GM11168 (cell line): Measurements from ENCODE around the gene TLL2.

Source experiments
- in situ Hi-C: fragments of 300-500 bp; cut with MboI; formaldehyde crosslinking; loops from one replicate; pipeline ENCODE4 v1.12.0; 2022; ENCODE audit warnings: low sequenced_read_pairs; ENCODE audit not compliant: unreplicated experiment

TLL2 gene

GRCh38 chr10:96470116-96470743, 43.5 kb downstream of the TLL2 start:
- in situ Hi-C loops, result no loop called here

DNA sequence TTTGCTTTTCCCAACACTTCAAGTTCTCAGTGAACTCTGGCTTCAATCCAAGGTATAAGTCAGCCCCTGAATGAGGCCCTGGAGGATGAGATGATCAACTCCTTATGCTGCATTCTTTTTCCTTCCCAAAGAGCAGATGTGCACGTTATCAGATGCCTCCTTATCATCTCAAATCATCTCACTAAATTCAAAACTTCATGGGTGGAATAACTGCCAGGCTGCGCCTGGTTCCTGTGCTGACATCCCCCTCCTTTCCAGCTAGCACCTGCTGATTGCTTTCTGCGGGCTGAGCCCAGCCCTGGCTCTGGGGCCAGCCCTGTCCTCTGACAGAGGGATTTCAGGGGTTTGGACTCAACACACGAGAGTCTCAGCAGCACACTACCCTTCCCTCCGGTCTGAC, 44.9 kb downstream of the TLL2 start:
- in situ Hi-C loops, result no loop called here

DNA sequence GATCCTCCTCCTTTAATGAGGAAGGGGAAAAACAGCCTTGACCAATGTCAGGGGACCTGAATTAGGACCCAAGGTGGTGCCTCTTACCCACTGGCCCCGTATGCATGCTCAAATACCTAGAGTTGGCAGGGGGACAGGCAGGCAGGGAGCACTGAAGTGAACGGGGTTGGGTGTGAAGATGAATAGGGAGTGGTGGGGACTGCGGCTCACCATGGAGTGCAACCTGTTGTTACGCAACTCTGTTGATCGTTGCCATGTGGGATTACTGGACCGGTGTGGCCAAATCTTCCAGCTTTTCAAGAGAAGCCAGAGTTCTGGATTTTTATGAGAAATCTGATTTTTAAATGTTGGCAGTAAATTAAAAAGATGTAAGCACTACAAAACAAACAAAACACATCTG, 48.1 kb downstream of the TLL2 start:
- in situ Hi-C loops, result no loop called here

GRCh38 chr10:96463562-96463961, 50.2 kb downstream of the TLL2 start:
- in situ Hi-C loops, result no loop called here

DNA sequence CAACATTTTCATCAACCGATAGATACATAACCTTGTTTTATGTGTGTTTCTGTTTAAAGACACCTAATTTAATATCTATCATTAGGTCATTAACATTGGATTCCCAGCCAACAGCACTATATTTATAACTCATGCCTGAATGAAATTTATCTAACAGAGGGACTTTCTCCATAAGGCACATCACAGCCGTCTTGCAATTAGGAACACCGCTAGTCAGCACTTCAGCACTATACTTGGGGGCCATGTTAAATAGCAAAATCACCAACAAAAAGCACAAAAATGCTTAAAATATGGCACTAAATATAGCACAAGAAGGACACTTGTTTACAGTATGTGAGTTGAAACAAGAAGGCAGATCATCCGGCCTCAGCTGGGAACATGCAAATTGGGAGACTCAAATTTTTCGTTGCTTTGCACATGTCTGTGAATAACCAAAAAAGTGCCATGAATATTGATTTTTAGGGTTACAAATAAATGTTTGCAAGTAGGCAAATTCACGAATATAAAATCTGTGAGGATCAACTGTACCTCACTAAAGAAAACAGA, 51.0 kb downstream of the TLL2 start:
- in situ Hi-C loops, result no loop called here

DNA sequence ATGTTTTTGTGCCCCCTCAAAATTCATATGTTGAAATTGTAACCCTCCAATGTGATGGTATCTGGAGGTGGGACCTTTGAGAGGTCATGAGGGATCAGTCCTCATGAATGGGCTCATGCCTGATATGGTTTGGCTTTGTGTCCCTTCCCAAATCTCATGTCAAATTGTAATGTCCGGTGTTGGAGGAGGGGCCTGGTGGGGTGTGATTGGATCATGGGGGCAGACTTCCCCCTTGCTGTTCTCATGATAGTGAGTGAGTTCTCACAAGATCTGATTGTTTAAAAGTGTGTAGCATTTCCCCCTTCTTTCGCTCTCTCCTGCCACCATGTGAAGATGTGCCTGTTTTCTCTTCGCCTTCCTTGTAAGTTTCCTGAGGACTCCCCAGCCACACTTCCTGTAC, 53.4 kb downstream of the TLL2 start:
- in situ Hi-C loops, result no loop called here

GRCh38 chr10:96457341-96457740, 56.4 kb downstream of the TLL2 start:
- in situ Hi-C loops, result no loop called here

DNA sequence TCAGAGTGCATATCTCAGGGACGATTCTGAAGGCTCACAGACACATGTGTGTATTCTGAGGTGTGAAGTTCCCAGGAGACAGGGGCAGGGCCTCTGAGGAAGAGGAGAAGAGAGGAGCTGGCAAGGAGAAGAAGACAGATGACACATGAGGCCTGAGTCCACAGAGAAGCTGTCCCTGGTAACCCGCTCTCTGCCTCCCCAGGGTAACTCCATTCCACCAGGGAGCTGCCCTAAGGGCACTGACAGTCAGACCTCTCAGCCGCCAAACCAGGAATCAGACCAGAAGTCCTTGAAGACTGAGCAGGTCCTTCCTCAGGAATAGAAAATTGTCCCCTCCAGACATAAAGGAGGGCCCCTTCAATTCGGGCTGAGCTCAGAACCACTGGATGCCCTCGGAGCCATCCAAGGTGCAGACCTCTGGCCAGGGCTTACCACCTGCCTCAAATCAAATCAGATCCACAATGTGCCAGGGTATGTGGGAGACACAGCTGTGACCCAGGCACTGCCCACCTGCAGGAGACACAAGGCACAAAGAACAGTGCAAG, 57.4 kb downstream of the TLL2 start:
- in situ Hi-C loops, result no loop called here

- in situ Hi-C loops, result no loop called here
Measured at GRCh38 chr10:96453856-96454583, 59.7 kb downstream of the TLL2 start.

- in situ Hi-C loops, result no loop called here
Measured at GRCh38 chr10:96452494-96453153, 61.1 kb downstream of the TLL2 start.

DNA sequence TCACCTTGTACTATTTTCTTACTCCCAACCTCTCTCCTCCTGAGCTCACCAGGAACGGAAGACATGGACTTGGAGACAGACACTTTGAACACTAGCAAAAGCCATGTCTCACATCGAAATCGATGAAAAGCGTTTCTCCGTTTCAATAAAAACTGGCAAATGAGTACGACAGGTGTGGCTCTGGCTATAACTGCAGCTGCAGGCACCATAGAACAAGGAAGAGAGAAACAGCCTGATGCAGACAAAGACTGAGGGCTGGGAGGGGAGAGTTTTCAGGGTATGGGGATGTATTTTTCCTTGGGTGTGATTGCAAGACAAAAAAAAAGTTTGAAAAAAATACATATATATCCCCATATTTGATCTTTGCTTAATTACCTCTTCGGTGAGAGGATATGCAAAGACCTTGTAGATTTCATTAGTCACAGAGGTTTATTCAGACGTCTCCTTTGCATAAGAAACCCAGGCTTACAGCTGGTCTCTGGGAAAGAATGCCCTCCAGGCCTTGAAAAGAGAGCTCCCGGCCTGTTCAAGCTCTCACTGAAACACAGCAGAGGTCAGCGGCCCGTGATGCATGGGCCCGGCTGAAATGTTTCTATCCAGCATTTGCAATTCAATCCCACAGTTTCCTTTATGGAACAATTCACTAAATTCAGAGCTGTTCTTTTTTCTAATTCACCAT, 63.1 kb downstream of the TLL2 start:
- in situ Hi-C loops, result no loop called here

- in situ Hi-C loops, result no loop called here
Measured at GRCh38 chr10:96448558-96448957, 65.2 kb downstream of the TLL2 start.

- in situ Hi-C loops, result no loop called here
Measured at GRCh38 chr10:96448021-96448457, 65.7 kb downstream of the TLL2 start.

- in situ Hi-C loops, result no loop called here
Measured at GRCh38 chr10:96446966-96447596, 66.6 kb downstream of the TLL2 start.

- in situ Hi-C loops, result no loop called here
Measured at GRCh38 chr10:96441987-96442643, 71.6 kb downstream of the TLL2 start.

- in situ Hi-C loops, result no loop called here
Measured at GRCh38 chr10:96441322-96441885, 72.3 kb downstream of the TLL2 start.

DNA sequence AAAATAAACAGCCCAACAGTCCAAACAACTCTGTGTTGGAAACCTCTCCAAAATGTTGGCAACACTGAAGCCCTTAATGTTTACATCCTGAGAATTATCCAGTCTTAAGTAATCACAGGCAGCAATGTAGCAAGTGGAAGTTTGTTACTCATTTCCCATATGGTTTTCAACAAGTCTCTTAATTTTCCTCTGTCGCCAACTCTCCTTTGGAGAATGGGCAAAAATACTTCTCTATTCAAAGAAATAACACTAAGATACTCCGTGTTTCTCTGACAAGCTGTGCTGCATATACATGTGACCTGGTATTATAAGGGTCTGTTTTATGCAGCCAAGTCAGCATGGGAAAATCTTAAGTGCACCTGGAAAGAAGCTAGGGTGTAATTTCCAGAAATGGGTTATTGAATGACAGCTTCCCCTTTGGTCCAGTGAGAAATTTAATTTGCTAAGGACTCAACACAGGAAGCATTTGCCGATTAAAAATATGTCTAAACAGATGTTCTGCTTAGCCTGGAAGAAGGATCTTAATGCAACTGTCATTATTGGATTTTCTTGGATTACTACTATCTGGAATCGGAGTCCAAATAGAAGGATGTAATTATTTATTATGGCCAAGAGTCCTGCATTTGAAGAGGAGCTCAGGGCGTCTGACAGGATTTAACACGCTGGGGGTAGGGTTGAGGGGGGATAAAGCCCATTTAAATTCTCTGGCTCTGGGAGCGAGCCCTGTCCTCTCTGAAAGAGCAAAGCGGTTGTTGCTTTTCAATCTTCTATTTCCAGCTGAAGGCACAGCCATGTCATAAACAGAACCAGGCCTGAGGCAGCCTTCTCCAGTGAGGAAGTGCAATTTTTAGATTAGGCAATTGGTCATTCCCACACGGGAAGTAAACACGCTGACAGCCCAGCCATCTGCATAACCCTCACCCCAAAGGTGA, 73.1 kb downstream of the TLL2 start:
- in situ Hi-C loops, result no loop called here

GRCh38 chr10:96439725-96440124, 74.0 kb downstream of the TLL2 start:
- in situ Hi-C loops, result no loop called here
